CD1c-positive myeloid dendritic cell (primary cell): ENCODE measurements around the gene GMDS.

ENCODE experiments used
- DNase-seq: peaks from one replicate; pipeline ENCODE4 v3.0.0-alpha.2; 2016; ENCODE audit errors: extremely low spot score

The GMDS gene

GRCh38 chr6:1988843-1989242 is 256.6 kb downstream of the GMDS start:
- no peak for DNase-seq

- no peak for DNase-seq
Observed at GRCh38 chr6:1987640-1988039, 257.8 kb downstream of the GMDS start.

- no peak for DNase-seq
Observed at GRCh38 chr6:1986454-1987243, 258.8 kb downstream of the GMDS start.

- no peak for DNase-seq
Observed at GRCh38 chr6:1984346-1984994, 260.9 kb downstream of the GMDS start.

GRCh38 chr6:1983850-1984249 is 261.6 kb downstream of the GMDS start:
- no peak for DNase-seq

- no peak for DNase-seq
Observed at GRCh38 chr6:1972962-1973361, 272.4 kb downstream of the GMDS start.

- no peak for DNase-seq
Observed at GRCh38 chr6:1971612-1972011, 273.8 kb downstream of the GMDS start.

- DNase-seq, result no peak
Observed at GRCh38 chr6:1970151-1970561, 275.2 kb downstream of the GMDS start.

GRCh38 chr6:1966713-1967112 is 278.7 kb downstream of the GMDS start:
- DNase-seq, result no peak

GRCh38 chr6:1965596-1966224 is 279.7 kb downstream of the GMDS start:
- DNase-seq, result no peak

GRCh38 chr6:1963596-1963995 is 281.8 kb downstream of the GMDS start:
- DNase-seq, result no peak

GRCh38 chr6:1962201-1962600 is 283.2 kb downstream of the GMDS start:
- DNase-seq, result no peak

- no peak for DNase-seq
Observed at GRCh38 chr6:1960486-1961142, 284.8 kb downstream of the GMDS start.

- no peak for DNase-seq
Observed at GRCh38 chr6:1958257-1958656, 287.1 kb downstream of the GMDS start.

GRCh38 chr6:1957746-1958145 is 287.7 kb downstream of the GMDS start:
- no peak for DNase-seq

- no peak for DNase-seq
Observed at GRCh38 chr6:1952740-1953360, 292.6 kb downstream of the GMDS start.

GRCh38 chr6:1950631-1951030 is 294.8 kb downstream of the GMDS start:
- DNase-seq, result no peak

- DNase-seq, result no peak
Observed at GRCh38 chr6:1949538-1949937, 295.9 kb downstream of the GMDS start.

GRCh38 chr6:1947922-1948321 is 297.5 kb downstream of the GMDS start:
- DNase-seq, result no peak

GRCh38 chr6:1946583-1946982 is 298.8 kb downstream of the GMDS start:
- DNase-seq, result no peak

- no peak for DNase-seq
Observed at GRCh38 chr6:1945235-1945832, 300.1 kb downstream of the GMDS start.

GRCh38 chr6:1942834-1943233 is 302.6 kb downstream of the GMDS start:
- no peak for DNase-seq
